Dedifferentiated amniotic fluid mesenchymal stem cell (primary cell): ENCODE measurements around the gene C6orf132.

ENCODE experiments used
- DNase-seq: peaks from one replicate; pipeline ENCODE4 v3.0.0-alpha.2; 2016; ENCODE audit errors: extremely low spot score

The C6orf132 gene

GRCh38 chr6:42106112-42107023 lies 36.1 kb downstream of the C6orf132 start:
- no peak for DNase-seq

DNA sequence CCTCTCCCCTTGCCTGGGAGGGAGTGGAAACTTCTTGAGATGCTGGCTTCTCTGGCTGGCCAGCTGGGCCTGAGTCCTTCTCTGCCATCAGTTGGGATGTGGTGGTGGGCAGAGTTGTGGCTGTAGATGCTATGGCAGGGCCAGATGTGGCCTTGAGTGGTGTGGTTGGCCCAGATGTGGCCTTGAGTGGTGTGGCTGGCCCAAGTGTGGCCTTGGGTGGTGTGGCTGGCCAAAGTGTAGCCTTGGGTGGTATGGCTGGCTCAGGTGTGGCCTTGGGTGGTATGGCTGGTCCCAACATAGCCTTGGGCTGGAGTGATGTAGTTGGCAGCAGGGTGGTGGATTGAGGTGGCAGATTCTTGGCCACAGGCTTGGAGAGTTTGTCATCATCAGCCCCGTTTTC lies 36.7 kb downstream of the C6orf132 start:
- no peak for DNase-seq

GRCh38 chr6:42105156-42105648 lies 37.2 kb downstream of the C6orf132 start:
- no peak for DNase-seq

- no peak for DNase-seq
Measured at GRCh38 chr6:42104804-42105125, 37.7 kb downstream of the C6orf132 start.

GRCh38 chr6:42104095-42104803 lies 38.2 kb downstream of the C6orf132 start:
- no peak for DNase-seq

DNA sequence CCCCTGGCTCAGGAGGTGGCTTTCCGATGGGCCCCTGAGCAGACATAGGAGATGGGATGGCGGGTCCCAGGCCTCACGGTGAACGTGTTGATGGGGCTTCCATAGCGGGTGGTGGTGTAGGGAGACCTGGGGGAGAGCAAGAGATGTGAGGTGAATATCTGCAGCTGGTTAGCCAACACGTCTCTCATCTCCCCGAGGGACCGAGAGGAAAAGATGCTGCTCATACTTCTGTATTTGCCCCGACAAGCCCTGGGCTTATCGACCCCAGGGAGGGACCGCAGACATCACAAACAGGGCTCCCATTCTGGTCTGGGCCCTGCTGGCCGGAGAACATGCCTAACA lies 38.7 kb downstream of the C6orf132 start:
- DNase-seq, result no peak

DNA sequence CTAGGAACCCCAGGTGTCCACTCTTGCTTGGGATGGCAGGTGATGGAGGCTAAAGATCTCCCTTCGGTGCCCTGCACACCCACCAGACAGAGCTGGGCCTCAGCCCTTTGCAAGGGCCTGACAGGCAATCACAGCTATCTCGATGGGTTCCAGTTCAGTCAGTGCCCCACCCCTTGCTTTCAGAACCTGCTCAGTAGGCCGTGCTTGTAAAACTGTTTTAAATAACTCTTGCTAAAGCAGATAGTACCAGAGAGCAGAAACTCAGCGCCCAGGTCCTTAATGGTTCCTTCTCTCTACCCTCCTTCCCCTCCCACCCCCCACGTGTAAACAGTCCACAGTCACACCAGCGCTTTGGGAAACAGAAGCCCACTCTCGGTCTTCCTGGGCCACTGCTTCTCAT lies 39.2 kb downstream of the C6orf132 start:
- DNase-seq, result no peak

GRCh38 chr6:42101186-42101657 lies 41.2 kb downstream of the C6orf132 start:
- no peak for DNase-seq

- DNase-seq, result no peak
Measured at GRCh38 chr6:42100029-42100901, 42.2 kb downstream of the C6orf132 start.

DNA sequence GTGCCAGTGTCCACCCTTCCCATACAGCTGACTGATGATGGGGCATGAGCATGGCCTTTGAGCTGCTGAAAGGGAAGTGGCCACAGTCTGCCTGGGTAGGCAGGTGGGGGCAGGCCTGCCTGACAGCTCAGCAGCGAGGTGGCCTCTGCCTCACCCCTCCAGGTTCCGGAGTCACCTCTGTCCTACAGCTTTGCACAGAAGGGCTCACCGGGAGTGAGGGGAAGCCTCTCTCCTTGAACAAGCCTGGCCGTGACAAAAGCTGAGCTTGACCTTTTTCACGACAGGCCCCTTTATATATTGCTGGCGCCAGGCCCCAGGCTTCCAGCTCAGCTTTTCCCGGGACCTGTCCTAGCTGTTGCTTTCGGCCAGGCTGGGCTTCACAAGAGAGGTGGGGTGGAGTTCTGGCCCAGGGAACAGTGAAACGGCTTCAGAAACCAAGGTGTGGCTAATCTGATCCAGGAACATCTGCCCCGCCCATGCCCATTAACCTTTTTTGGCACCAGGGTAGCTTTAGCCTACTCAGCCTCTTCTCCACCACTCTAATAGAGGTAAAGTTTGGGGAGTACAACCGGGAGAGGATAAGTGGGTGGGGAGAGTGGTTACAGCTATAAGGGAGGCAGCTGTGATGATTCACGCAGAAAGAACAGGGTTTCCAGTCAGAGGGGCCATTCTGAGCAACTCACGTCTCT lies 42.9 kb downstream of the C6orf132 start:
- DNase-seq, result no peak

- no peak for DNase-seq
Measured at GRCh38 chr6:42095776-42096541, 46.5 kb downstream of the C6orf132 start.

GRCh38 chr6:42095094-42095493 lies 47.3 kb downstream of the C6orf132 start:
- no peak for DNase-seq

- DNase-seq, result no peak
Measured at GRCh38 chr6:42093582-42094329, 48.7 kb downstream of the C6orf132 start.

GRCh38 chr6:42091718-42092023 lies 50.7 kb downstream of the C6orf132 start:
- DNase-seq, result no peak

DNA sequence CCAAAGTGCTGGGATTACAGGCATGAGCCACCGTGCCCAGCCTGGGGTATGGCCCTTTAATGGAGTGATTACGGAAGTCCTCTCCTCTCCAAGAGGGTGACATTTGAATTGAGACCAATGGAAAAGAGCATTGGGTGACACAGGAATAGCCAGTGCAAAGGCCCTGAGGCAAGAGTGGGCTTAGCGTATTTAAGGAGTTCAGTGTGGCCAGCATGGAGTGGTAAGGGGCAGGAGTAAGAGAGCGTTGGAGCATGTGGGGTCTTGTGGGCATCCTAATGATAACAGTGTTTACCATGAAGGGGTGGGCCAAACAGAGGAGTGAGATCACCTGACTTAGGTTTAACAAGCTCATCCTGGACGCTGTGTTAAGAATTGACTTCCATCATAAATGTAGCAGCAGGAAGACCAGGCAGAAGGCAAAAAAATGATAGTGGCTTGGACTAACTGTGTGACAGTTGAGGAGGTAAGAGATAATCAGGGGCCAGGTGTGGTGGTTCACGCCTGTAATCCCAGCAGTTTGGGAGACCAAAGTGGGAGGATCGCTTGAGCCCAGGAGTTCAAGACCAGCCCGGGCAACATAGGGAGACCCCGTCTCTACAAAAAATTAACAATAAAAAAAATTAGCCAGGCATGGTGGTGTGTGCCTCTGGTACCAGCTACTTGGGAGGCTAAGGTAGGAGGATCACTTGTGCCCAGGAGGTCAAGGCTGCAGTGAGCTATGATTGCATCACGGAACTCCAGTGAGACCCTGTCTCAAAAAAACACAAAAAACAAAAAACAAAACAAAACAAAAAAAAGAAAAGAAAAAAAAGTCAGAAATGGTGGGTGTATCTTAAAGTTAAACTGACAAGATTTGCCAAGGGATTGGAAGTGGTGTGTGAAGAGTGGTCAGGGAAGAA lies 51.4 kb downstream of the C6orf132 start:
- DNase-seq, result no peak

DNA sequence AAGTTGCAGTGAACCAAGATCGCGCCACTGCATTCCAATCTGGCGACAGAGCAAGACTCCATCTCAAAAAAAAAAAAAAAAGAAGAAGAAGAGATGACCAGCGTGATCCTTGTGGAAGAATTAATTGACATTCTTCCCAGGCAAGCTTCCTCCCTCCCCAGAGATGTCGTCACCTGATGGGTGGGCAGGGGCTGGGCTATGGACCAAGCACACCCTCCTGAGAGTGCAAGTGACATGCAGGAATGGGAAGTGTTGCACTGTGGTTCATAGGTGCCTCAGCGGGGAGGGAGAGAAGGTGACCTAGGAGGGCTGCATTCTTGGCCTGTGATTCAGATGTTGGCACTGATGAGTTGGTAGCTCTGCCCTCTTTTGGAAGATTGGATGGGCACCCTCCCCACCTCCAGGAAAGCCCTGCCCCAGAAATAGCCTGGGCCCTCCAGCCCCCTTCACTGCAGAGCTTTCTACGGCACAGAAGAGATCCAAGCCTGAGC lies 54.3 kb downstream of the C6orf132 start:
- no peak for DNase-seq

DNA sequence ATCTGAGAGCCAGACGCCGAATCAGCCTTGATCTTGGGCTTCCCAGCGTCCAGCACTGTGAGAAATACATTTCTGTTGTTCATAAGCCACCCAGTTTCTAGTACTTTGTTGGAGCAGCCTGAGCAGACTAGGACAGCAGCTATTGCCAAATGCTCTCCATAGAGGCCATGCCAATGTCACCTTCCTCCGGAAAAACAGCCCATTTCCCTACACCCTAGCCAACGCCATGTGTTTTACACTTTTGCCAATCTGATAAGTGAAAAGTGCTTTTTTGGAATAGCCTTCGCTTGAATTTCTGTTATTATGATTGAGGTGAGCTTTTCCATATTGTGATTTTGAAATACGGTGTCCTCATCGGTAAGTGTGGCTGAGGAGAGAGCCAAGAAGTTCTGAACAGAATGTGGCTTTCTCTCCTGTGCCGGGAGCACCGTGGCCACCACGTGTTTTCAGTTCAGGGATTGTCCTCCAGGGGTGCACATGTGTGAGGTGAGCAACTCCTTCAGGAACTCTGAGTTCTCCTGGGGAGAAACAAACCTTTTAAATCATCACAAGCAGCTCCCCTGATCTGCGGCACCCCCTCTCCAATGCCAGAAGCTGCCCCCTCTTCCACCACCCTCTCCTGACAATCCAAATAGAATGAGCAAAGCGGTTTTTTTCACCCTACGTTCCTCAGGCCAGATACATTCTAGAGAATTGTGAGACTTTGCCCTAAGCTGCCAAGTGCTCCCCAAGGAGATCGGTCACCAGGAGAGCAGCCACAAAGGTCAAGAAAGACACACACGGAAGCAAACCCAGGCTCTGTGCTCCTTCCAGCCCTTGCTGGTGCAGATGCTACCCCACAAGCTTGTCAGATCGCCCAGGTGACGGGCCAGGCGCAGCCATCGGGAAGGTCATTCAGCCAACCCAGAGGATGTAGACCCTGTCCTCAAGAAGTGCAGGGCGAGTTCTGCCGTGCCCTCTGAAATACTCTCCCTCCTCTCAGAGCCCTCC lies 56.1 kb downstream of the C6orf132 start:
- no peak for DNase-seq

- DNase-seq, result no peak
Measured at GRCh38 chr6:42084889-42085288, 57.5 kb downstream of the C6orf132 start.
